K562 (cell line): ENCODE data around the gene TMEM100. TPM values are rescaled to one million over a fixed set of nuclear protein-coding genes. Genes with fewer than 3 reads are reported as not detected.

ENCODE experiments used
- ATAC-seq: fragments of 200-7000 bp; cut with Tn5 transposase; 3 replicates; pipeline ENCODE4 v1.9.1; 2020; ENCODE audit warnings: moderate library complexity
- BruUV-seq: library from RNA; stranded (reverse); fragments of 400-500 nt; replicated peaks from 2 replicates; lab custom pipeline; 2021; lab: Mats Ljungman, UMichigan
- CTCF ChIA-PET: fragments of 300-600 bp; formaldehyde crosslinking; extraction: SDS; loops from one replicate; lab custom pipeline; 2021; ENCODE audit warnings: low intra/inter-chr PET ratio; lab: Yijun Ruan, JAX
- POLR2A ChIA-PET: fragments of 300-600, 350-650 bp; sonication (Branson Sonifier 250); formaldehyde crosslinking; extraction: SDS; loops from one replicate; lab custom pipeline; 2021; ENCODE audit warnings: antibody characterized with exemption, inconsistent platforms; lab: Yijun Ruan, JAX
- DNase-seq, 4 experiments: peaks; one replicate each; pipeline versions ENCODE4 v3.0.0 to v3.0.0-alpha.2; 2011 to 2018; ENCODE audit warnings: low spot score in 3 of 4, mixed read lengths in 3 of 4; ENCODE audit errors: extremely low read depth in 1 of 4
- FAIRE-seq: peaks from 2 replicates; lab custom pipeline; 2011; peaks lifted over from hg19 to GRCh38; lab: Jason Lieb, UNC
- H2AFZ ChIP-seq: 2 replicates; pipeline ENCODE4 v1.6.0; 2011; ENCODE audit warnings: low read depth, low read length, control low read depth, inconsistent platforms
- H3K27ac ChIP-seq: fragments of 200-600 bp; 3 replicates; pipeline ENCODE4 v1.8.0; 2011; ENCODE audit warnings: low read depth, mild to moderate bottlenecking, control low read depth, inconsistent platforms, low read length, moderate library complexity, mixed read lengths; ENCODE audit errors: extremely low read depth
- H3K27me3 ChIP-seq, 2 experiments: fragments of 300-600 bp in 1 of 2; 2 replicates in 1 of 2; 3 replicates in 1 of 2; pipeline versions ENCODE4 v1.6.0 to v1.8.0; 2011; ENCODE audit warnings: inconsistent platforms in 2 of 2, low read length in 2 of 2, mild to moderate bottlenecking in 1 of 2, mixed read lengths in 1 of 2, moderate library complexity in 1 of 2; ENCODE audit not compliant: control insufficient read depth in 2 of 2, insufficient read depth in 2 of 2
- H3K36me3 ChIP-seq: fragments of 300-600 bp; 3 replicates; pipeline ENCODE4 v1.8.0; 2011; ENCODE audit warnings: mild to moderate bottlenecking, low read length, inconsistent platforms; ENCODE audit not compliant: control insufficient read depth, insufficient read depth
- H3K4me1 ChIP-seq, 2 experiments: fragments of 200-600 bp in 1 of 2; replicated peaks in 1 of 2; 2 replicates in 1 of 2; 3 replicates in 1 of 2; pipeline versions ENCODE4 v1.5.1 to v1.8.0; 2011; ENCODE audit warnings: inconsistent platforms in 2 of 2, low read length in 2 of 2, mild to moderate bottlenecking in 1 of 2, mixed read lengths in 1 of 2, moderate library complexity in 1 of 2; ENCODE audit not compliant: control insufficient read depth in 2 of 2, insufficient read depth in 2 of 2
- H3K4me2 ChIP-seq: 2 replicates; pipeline ENCODE4 v1.6.1; 2011; ENCODE audit warnings: low read length, control low read depth, inconsistent platforms, mixed read lengths; ENCODE audit not compliant: insufficient read depth
- H3K4me3 ChIP-seq: fragments of 200-600 bp; sonication (generic), shearing (Covaris generic); 2 replicates; pipeline ENCODE4 v1.5.1; 2016; ENCODE audit warnings: control low read depth, inconsistent platforms
- H3K79me2 ChIP-seq: fragments of 200-600 bp; 3 replicates; pipeline ENCODE4 v1.8.0; 2011; ENCODE audit warnings: low read length, inconsistent platforms; ENCODE audit not compliant: control insufficient read depth, insufficient read depth
- H3K9ac ChIP-seq, 2 experiments: 2 replicates each; pipeline versions ENCODE4 v1.6.0 to v1.6.1; 2011; ENCODE audit warnings: low read depth in 2 of 2, low read length in 2 of 2, control low read depth in 1 of 2, inconsistent platforms in 1 of 2, mild to moderate bottlenecking in 1 of 2, mixed read lengths in 1 of 2; ENCODE audit not compliant: insufficient read depth in 1 of 2
- H3K9me1 ChIP-seq: one replicate; pipeline ENCODE4 v1.6.0; 2011; ENCODE audit warnings: inconsistent platforms, mild to moderate bottlenecking, low read length, moderate library complexity; ENCODE audit not compliant: control insufficient read depth, insufficient read depth
- H3K9me3 ChIP-seq: replicated peaks from 2 replicates; pipeline ENCODE4 v1.5.1; 2011; ENCODE audit warnings: low read depth, low read length, inconsistent platforms; ENCODE audit not compliant: control insufficient read depth, insufficient read depth
- H4K20me1 ChIP-seq: replicated peaks from 2 replicates; pipeline ENCODE4 v1.6.1; 2011; ENCODE audit warnings: low read length, inconsistent platforms, mixed read lengths; ENCODE audit not compliant: control insufficient read depth, insufficient read depth
- ARNT ChIP-seq, 2 experiments: fragments of 450-650 bp; IDR thresholded peaks; 2 replicates each; pipeline ENCODE4 v1.6.1; 2016; ENCODE audit warnings: mild to moderate bottlenecking in 1 of 2
- C11orf30 ChIP-seq: fragments of 450-650 bp; IDR thresholded peaks from 2 replicates; pipeline ENCODE4 v1.6.1; 2016; ENCODE audit warnings: low read depth, mild to moderate bottlenecking
- FIP1L1 ChIP-seq: fragments of 200-400 bp; formaldehyde crosslinking; IDR thresholded peaks from 2 replicates; pipeline ENCODE4 v1.6.1; 2018; ENCODE audit warnings: mild to moderate bottlenecking, low read depth, low read length; ENCODE audit not compliant: poor library complexity, severe bottlenecking
- POLR2B ChIP-seq: fragments of 450-650 bp; IDR thresholded peaks from 2 replicates; pipeline ENCODE4 v1.6.1; 2018; ENCODE audit warnings: low read depth; ENCODE audit not compliant: partially characterized antibody
- STAT5A ChIP-seq: IDR thresholded peaks from 2 replicates; pipeline ENCODE4 v1.6.1; 2012; ENCODE audit warnings: low read length, inconsistent platforms, borderline replicate concordance
- UBTF ChIP-seq, 2 experiments: IDR thresholded peaks; 2 replicates each; pipeline ENCODE4 v1.6.1; 2012; ENCODE audit warnings: improper control_type of control experiment in 2 of 2, low read depth in 2 of 2, low read length in 2 of 2, borderline replicate concordance in 1 of 2
- ZNF24 ChIP-seq: fragments of 450-650 bp; IDR thresholded peaks from 2 replicates; pipeline ENCODE4 v1.6.1; 2016
- ZNF3 ChIP-seq: fragments of 250-450 bp; sonication (Bioruptor Pico); IDR thresholded peaks from 2 replicates; pipeline ENCODE4 v1.5.0; 2021; ENCODE audit warnings: mild to moderate bottlenecking, moderate library complexity
- WGBS: fragments of 100-300 bp; shearing (Covaris generic); methylation state at CpG from one replicate; pipeline ENCODE4 v1.1.6; 2016; ENCODE audit warnings: low coverage, mixed read lengths; ENCODE audit not compliant: insufficient coverage; ENCODE audit errors: missing lambda C conversion rate; 5-methylcytosine and 5-hydroxymethylcytosine counted together
- in situ Hi-C: fragments of 300-500 bp; cut with MboI; formaldehyde crosslinking; loops from 4 replicates; pipeline ENCODE4 v1.15.0; 2018; ENCODE audit warnings: inconsistent platforms, mixed read lengths
- intact Hi-C: fragments of 100-400 bp; cut with micrococcal nuclease; formaldehyde crosslinking; loops from 2 replicates; pipeline ENCODE4 v1.14.2; 2022
- polyA plus RNA-seq, 8 experiments: library from polyadenylated mRNA; depleted of rRNA in 4 of 8; stranded (reverse) in 5 of 8; unstranded in 3 of 8; fragments of >200 nt; fragmentation: Nextera tagmentation in 2 of 8; fragmentation: Illumina TruSeq in 1 of 8; extraction: Ambion mirVana in 2 of 8; extraction: Trizol in 1 of 8; gene quantifications; 2 replicates each; pipeline versions ENCODE4 v1.2.1 to v1.2.3, GENCODE V29; 2011 to 2014; ENCODE audit warnings: inconsistent platforms in 1 of 8, missing spikeins in 1 of 8
- total RNA-seq, 7 experiments: library from RNA; depleted of rRNA in 6 of 7; stranded (reverse); fragments of >200 nt in 6 of 7; fragmentation: Illumina TruSeq in 2 of 7; extraction: Trizol in 2 of 7; gene quantifications; 2 replicates each; pipeline versions ENCODE4 v1.2.1 to v1.2.3, GENCODE V29; 2011 to 2021; ENCODE audit warnings: low replicate concordance in 1 of 7
- TF ChIP-seq, protein P1 (sequence below): fragments of 250-450 bp; sonication (Bioruptor Pico); IDR thresholded peaks from 2 replicates; pipeline ENCODE4 v1.8.0; 2021; ENCODE audit warnings: moderate library complexity, mild to moderate bottlenecking, inconsistent platforms
- TF ChIP-seq, protein P2 (sequence below): fragments of 250-450 bp; sonication (Bioruptor Pico); IDR thresholded peaks from 2 replicates; pipeline ENCODE4 v1.6.1; 2021; ENCODE audit warnings: mild to moderate bottlenecking

Gene TMEM100
- total and polyA plus RNA-seq, 9 of the 15 experiments (the other 6 are each of a cell fraction or from before 2014, with no cell fraction given) = 0.12 to 0.50 (median 0.19) TPM

GRCh38 chr17:55735731-55736405 lies 13.2 kb upstream of the TMEM100 start (continued):
- TF ChIP-seq UBTF (IDR thresholded peaks at IDR 0.05; ENCODE audit: borderline replicate concordance in 1 of 2, low read depth in 2 of 2, low read length in 2 of 2) (no peak), POLR2B (no peak), C11orf30 (no peak), STAT5A (no peak), ZNF24 (no peak), ARNT (IDR thresholded peaks at IDR 0.05) (0 out of 4 replicates have a peak, but pooled peaks have one; percentile 40 to 49)
- TF ChIP-seq, all 486 proteins: peak for 26

DNA sequence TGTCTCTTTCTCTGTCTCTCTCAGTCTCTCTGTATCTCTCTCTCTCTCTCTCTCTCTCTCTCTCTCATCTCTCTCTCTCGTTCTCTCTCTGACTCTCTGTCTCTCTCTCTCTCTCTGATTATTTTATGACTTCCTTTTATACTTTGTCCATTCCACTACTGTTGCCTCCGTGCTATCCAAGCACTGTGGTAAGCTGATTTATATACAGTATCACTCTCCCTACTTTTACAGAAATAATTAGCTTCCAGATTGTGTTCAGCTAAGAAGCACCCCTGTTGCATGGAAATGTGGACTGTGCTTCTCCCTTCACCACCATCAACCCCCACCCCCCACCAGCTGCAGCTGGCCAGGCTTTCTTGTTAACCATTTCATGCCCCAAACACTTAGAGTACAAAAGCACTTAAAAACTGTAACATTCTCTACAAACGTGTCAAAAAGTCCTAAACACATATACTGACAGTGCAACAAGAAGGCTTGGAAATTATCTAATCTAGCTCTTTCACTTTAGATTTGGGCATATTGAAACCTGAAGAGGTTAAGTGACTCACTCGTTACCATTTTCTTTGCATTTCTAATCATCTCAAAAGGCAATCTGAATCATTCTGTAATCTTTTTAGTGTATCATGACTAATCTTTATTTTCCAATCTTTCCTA lies 11.6 kb upstream of the TMEM100 start:
- H2AFZ ChIP-seq = peak overlapping the region; percentile 99
- no peaks in the 10 kb centered on the region for H3K27me3 ChIP-seq
- peaks cover 3% of the 10 kb centered on the region for H3K9me1 ChIP-seq
- intact Hi-C loops (loop anchor here (5.0 to 10.0 kb wide), 3 partner anchors 38 to 279 kb away; no protein-coding TSS in a partner anchor), in situ Hi-C loops (no loop called here)
- CTCF ChIA-PET = no interaction called here
- H3K27ac ChIP-seq = peak overlapping the region; percentile 36; the same call in 1 of the 3 replicates
- no peak overlapping the region; a peak in 1 of 4 replicates for H3K9ac ChIP-seq
- no peak overlapping the region for H3K4me3 ChIP-seq
- H4K20me1 ChIP-seq = no peaks in the 10 kb centered on the region
- DNase-seq (peak in 2 of 4 experiments; percentile 44 to 51), FAIRE-seq (no peak), ATAC-seq (no peak)
- no TSS peak for BruUV-seq
- 9% methylated on average over 4 of the region's 4 CpGs for WGBS
- H3K36me3 ChIP-seq = no peaks in the 10 kb centered on the region
- no peak overlapping the region for H3K4me2 ChIP-seq
- H3K9me3 ChIP-seq = no peaks in the 10 kb centered on the region
- peaks cover 16 to 59% of the 10 kb centered on the region in 2 experiments for H3K4me1 ChIP-seq
- POLR2A ChIA-PET = interaction anchor here (0.6 to 2.8 kb wide), 3 partner anchors 9 to 131 kb away, joined by 3 to 12 read pairs (median 4); partner anchors contain the start of gene TMEM100
- H3K79me2 ChIP-seq = no peaks in the 10 kb centered on the region
- TF ChIP-seq ZNF3 (CRISPR knock-in tag) (no peak), FIP1L1 (no peak)
- TF ChIP-seq, protein P1, sequence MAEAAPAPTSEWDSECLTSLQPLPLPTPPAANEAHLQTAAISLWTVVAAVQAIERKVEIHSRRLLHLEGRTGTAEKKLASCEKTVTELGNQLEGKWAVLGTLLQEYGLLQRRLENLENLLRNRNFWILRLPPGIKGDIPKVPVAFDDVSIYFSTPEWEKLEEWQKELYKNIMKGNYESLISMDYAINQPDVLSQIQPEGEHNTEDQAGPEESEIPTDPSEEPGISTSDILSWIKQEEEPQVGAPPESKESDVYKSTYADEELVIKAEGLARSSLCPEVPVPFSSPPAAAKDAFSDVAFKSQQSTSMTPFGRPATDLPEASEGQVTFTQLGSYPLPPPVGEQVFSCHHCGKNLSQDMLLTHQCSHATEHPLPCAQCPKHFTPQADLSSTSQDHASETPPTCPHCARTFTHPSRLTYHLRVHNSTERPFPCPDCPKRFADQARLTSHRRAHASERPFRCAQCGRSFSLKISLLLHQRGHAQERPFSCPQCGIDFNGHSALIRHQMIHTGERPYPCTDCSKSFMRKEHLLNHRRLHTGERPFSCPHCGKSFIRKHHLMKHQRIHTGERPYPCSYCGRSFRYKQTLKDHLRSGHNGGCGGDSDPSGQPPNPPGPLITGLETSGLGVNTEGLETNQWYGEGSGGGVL (CRISPR knock-in tag) = no peak
- TF ChIP-seq, protein P2, sequence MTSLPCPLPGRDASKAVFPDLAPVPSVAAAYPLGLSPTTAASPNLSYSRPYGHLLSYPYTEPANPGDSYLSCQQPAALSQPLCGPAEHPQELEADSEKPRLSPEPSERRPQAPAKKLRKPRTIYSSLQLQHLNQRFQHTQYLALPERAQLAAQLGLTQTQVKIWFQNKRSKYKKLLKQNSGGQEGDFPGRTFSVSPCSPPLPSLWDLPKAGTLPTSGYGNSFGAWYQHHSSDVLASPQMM (CRISPR knock-in tag) = no peak
